H1 (cell line): ENCODE results near the gene CCDC138. TPM values are rescaled to one million over a fixed set of nuclear protein-coding genes. Genes with fewer than 3 reads are reported as not detected.

ENCODE experiments used
- CTCF ChIA-PET: fragments of 300-600 bp; sonication (Branson Sonifier 250); formaldehyde crosslinking; loops from one replicate; lab custom pipeline; 2021; ENCODE audit not compliant: partially characterized antibody; lab: Charles Lee
- POLR2A ChIA-PET: fragments of 300-600 bp; sonication (Branson Sonifier 250); formaldehyde crosslinking; loops from one replicate; lab custom pipeline; 2021; ENCODE audit warnings: inconsistent platforms; ENCODE audit not compliant: partially characterized antibody; lab: Charles Lee
- DNase-seq, 2 experiments: peaks; one replicate each; pipeline versions ENCODE4 v3.0.0 to v3.0.0-alpha.2; 2010 to 2022; ENCODE audit warnings: low spot score in 2 of 2, low read depth in 1 of 2, mixed read lengths in 1 of 2
- FAIRE-seq: peaks from 2 replicates; lab custom pipeline; 2011; peaks lifted over from hg19 to GRCh38; lab: Jason Lieb, UNC
- H2AFZ ChIP-seq: 2 replicates; pipeline ENCODE4 v1.8.1; 2012; ENCODE audit warnings: low read length, inconsistent platforms
- H2AK5ac ChIP-seq: 2 replicates; pipeline ENCODE4 v1.6.1; 2013; ENCODE audit warnings: low read depth, low read length
- H2BK120ac ChIP-seq: replicated peaks from 2 replicates; pipeline ENCODE3; 2013; ENCODE audit warnings: low read depth, low read length, inconsistent platforms
- H2BK12ac ChIP-seq: 2 replicates; pipeline ENCODE4 v1.6.1; 2013; ENCODE audit warnings: low read depth, low read length
- H2BK15ac ChIP-seq: 2 replicates; pipeline ENCODE4 v1.6.1; 2013; ENCODE audit warnings: low read length
- H2BK20ac ChIP-seq: 2 replicates; pipeline ENCODE4 v1.6.1; 2013; ENCODE audit warnings: low read length
- H2BK5ac ChIP-seq: 2 replicates; pipeline ENCODE4 v1.6.1; 2013; ENCODE audit warnings: low read depth, low read length
- H3K14ac ChIP-seq: 2 replicates; pipeline ENCODE4 v1.6.1; 2013; ENCODE audit warnings: inconsistent platforms; ENCODE audit not compliant: insufficient read length
- H3K18ac ChIP-seq: 2 replicates; pipeline ENCODE4 v1.6.1; 2013; ENCODE audit warnings: low read length; ENCODE audit errors: extremely low read depth
- H3K23ac ChIP-seq: 2 replicates; pipeline ENCODE4 v1.6.1; 2013; ENCODE audit warnings: inconsistent platforms; ENCODE audit not compliant: insufficient read length
- H3K23me2 ChIP-seq: 2 replicates; pipeline ENCODE4 v1.6.1; 2013; ENCODE audit warnings: low read depth, low read length
- H3K27ac ChIP-seq: 2 replicates; pipeline ENCODE4 v1.6.1; 2011; ENCODE audit warnings: low read depth, low read length, inconsistent platforms
- H3K27me3 ChIP-seq, 4 experiments: replicated peaks in 1 of 4; 1 replicate in 1 of 4; 2 replicates in 3 of 4; pipeline versions ENCODE4 v1.6.1 to v1.8.1; 2011 to 2013; ENCODE audit warnings: low read length in 3 of 4, mild to moderate bottlenecking in 3 of 4, inconsistent platforms in 2 of 4, mixed read lengths in 2 of 4, moderate library complexity in 1 of 4; ENCODE audit not compliant: control insufficient read depth in 3 of 4, insufficient read depth in 3 of 4; ENCODE audit errors: extremely low read depth in 1 of 4
- H3K36me3 ChIP-seq, 4 experiments: 2 replicates each; pipeline versions ENCODE4 v1.6.1 to v1.8.1; 2011 to 2013; ENCODE audit warnings: mild to moderate bottlenecking in 4 of 4, low read length in 3 of 4, moderate library complexity in 2 of 4, control low read depth in 1 of 4, inconsistent platforms in 1 of 4; ENCODE audit not compliant: insufficient read depth in 4 of 4, control insufficient read depth in 2 of 4
- H3K4ac ChIP-seq: replicated peaks from 2 replicates; pipeline ENCODE3; 2013; ENCODE audit warnings: low read length, low read depth, mixed read lengths, inconsistent platforms; ENCODE audit not compliant: insufficient read length
- H3K4me1 ChIP-seq, 4 experiments: replicated peaks in 1 of 4; 1 replicate in 1 of 4; 2 replicates in 3 of 4; pipeline versions ENCODE4 v1.6.1 to v1.8.1; 2011 to 2013; ENCODE audit warnings: low read length in 3 of 4, inconsistent platforms in 2 of 4, mixed read lengths in 1 of 4; ENCODE audit not compliant: insufficient read depth in 4 of 4, control insufficient read depth in 3 of 4
- H3K4me2 ChIP-seq, 2 experiments: 2 replicates each; pipeline versions ENCODE4 v1.6.1 to v1.8.1; 2011 to 2013; ENCODE audit warnings: low read depth in 2 of 2, low read length in 2 of 2, control low read depth in 1 of 2, inconsistent platforms in 1 of 2, mild to moderate bottlenecking in 1 of 2; ENCODE audit not compliant: insufficient read depth in 1 of 2
- H3K4me3 ChIP-seq, 4 experiments: fragments of 200-600, 300-600 bp in 1 of 4; sonication (generic), shearing (Covaris generic), sonication (Bioruptor Twin) in 1 of 4; 2 replicates each; pipeline versions ENCODE4 v1.5.1 to v1.8.1; 2011 to 2016; ENCODE audit warnings: low read length in 4 of 4, low read depth in 3 of 4, control low read depth in 2 of 4, inconsistent platforms in 2 of 4, mild to moderate bottlenecking in 2 of 4, mixed read lengths in 1 of 4, moderate library complexity in 1 of 4; ENCODE audit not compliant: insufficient read depth in 2 of 4; ENCODE audit errors: extremely low read depth in 1 of 4
- H3K56ac ChIP-seq: replicated peaks from 2 replicates; pipeline ENCODE3; 2013; ENCODE audit warnings: low read depth, mild to moderate bottlenecking, mixed read lengths, low read length, inconsistent platforms; ENCODE audit not compliant: insufficient read length
- H3K79me1 ChIP-seq: 2 replicates; pipeline ENCODE4 v1.6.1; 2013; ENCODE audit warnings: low read depth, low read length, control low read depth
- H3K79me2 ChIP-seq, 2 experiments: 2 replicates each; pipeline versions ENCODE4 v1.6.1 to v1.8.1; 2012 to 2013; ENCODE audit warnings: low read length in 2 of 2, mild to moderate bottlenecking in 2 of 2, inconsistent platforms in 1 of 2; ENCODE audit not compliant: insufficient read depth in 2 of 2, control insufficient read depth in 1 of 2
- H3K9ac ChIP-seq, 4 experiments: replicated peaks in 1 of 4; 1 replicate in 1 of 4; 2 replicates in 3 of 4; pipeline versions ENCODE4 v1.6.1 to v1.8.1; 2011 to 2013; ENCODE audit warnings: low read depth in 3 of 4, low read length in 3 of 4, control low read depth in 2 of 4, mild to moderate bottlenecking in 2 of 4, moderate library complexity in 2 of 4, inconsistent platforms in 1 of 4; ENCODE audit errors: extremely low read depth in 1 of 4
- H3K9me3 ChIP-seq, 2 experiments: 2 replicates each; pipeline versions ENCODE4 v1.6.1 to v1.8.1; 2012 to 2013; ENCODE audit warnings: mild to moderate bottlenecking in 2 of 2, moderate library complexity in 2 of 2, control low read depth in 1 of 2, inconsistent platforms in 1 of 2, low read depth in 1 of 2, low read length in 1 of 2, mixed read lengths in 1 of 2; ENCODE audit not compliant: insufficient read depth in 2 of 2
- H4K20me1 ChIP-seq, 2 experiments: replicated peaks in 1 of 2; 2 replicates each; pipeline versions ENCODE3 to v1.8.1; 2011 to 2013; ENCODE audit warnings: inconsistent platforms in 2 of 2, low read length in 2 of 2, mild to moderate bottlenecking in 1 of 2; ENCODE audit not compliant: insufficient read depth in 2 of 2, control insufficient read depth in 1 of 2
- H4K5ac ChIP-seq: 2 replicates; pipeline ENCODE4 v1.6.1; 2013; ENCODE audit warnings: low read length, low read depth, mixed read lengths, inconsistent platforms; ENCODE audit not compliant: insufficient read length
- H4K8ac ChIP-seq: 2 replicates; pipeline ENCODE4 v1.8.0; 2013; ENCODE audit warnings: mild to moderate bottlenecking, moderate library complexity, low read length, inconsistent platforms; ENCODE audit not compliant: insufficient read depth; ENCODE audit errors: extremely low read depth
- H4K91ac ChIP-seq: replicated peaks from 2 replicates; pipeline ENCODE3; 2013; ENCODE audit warnings: low read length, mixed read lengths, inconsistent platforms; ENCODE audit not compliant: insufficient read length
- BACH1 ChIP-seq: IDR thresholded peaks from 2 replicates; pipeline ENCODE4 v1.6.1; 2012; ENCODE audit warnings: low read length, improper control_type of control experiment
- CEBPB ChIP-seq: IDR thresholded peaks from 2 replicates; pipeline ENCODE4 v1.6.1; 2012; ENCODE audit warnings: low read depth, low read length
- CTBP2 ChIP-seq: IDR thresholded peaks from 2 replicates; pipeline ENCODE4 v1.7.0; 2011; ENCODE audit warnings: borderline replicate concordance, mild to moderate bottlenecking, moderate library complexity, mixed read lengths, low read length; ENCODE audit not compliant: insufficient read depth, insufficient read length
- E2F6 ChIP-seq: IDR thresholded peaks from 2 replicates; pipeline ENCODE4 v1.6.1; 2012; ENCODE audit warnings: inconsistent platforms
- EZH2 ChIP-seq: fragments of 200-600 bp; sonication (generic); IDR thresholded peaks from 2 replicates; pipeline ENCODE4 v1.7.1; 2012; ENCODE audit warnings: low read depth, mild to moderate bottlenecking, moderate library complexity, low read length, inconsistent platforms; ENCODE audit not compliant: severe bottlenecking
- FOSL1 ChIP-seq: IDR thresholded peaks from 2 replicates; pipeline ENCODE4 v1.6.1; 2011; ENCODE audit warnings: mild to moderate bottlenecking, low read depth, low read length, moderate library complexity; ENCODE audit not compliant: insufficient read depth
- GABPA ChIP-seq: IDR thresholded peaks from 2 replicates; pipeline ENCODE4 v1.6.1; 2011; ENCODE audit warnings: mild to moderate bottlenecking, low read length, moderate library complexity, borderline replicate concordance; ENCODE audit not compliant: insufficient read depth
- HDAC6 ChIP-seq: IDR thresholded peaks from one replicate; pipeline ENCODE4 v1.7.1; 2012; ENCODE audit warnings: low read depth, mild to moderate bottlenecking, inconsistent platforms, low read length, moderate library complexity
- NANOG ChIP-seq: IDR thresholded peaks from 2 replicates; pipeline ENCODE4 v1.6.1; 2011; ENCODE audit warnings: low read length, low read depth, mild to moderate bottlenecking, inconsistent platforms; ENCODE audit not compliant: insufficient read depth, poor library complexity, severe bottlenecking
- RBBP5 ChIP-seq: IDR thresholded peaks from 2 replicates; pipeline ENCODE4 v1.7.1; 2012; ENCODE audit warnings: low read depth, mild to moderate bottlenecking, inconsistent platforms, low read length, moderate library complexity, borderline replicate concordance
- SP4 ChIP-seq: IDR thresholded peaks from 2 replicates; pipeline ENCODE4 v1.6.1; 2012; ENCODE audit warnings: low read length, inconsistent platforms
- TAF7 ChIP-seq: optimal IDR thresholded peaks from 2 replicates; pipeline ENCODE3; 2011; ENCODE audit warnings: low read depth, mild to moderate bottlenecking, inconsistent platforms, low read length, moderate library complexity, borderline replicate concordance
- TCF12 ChIP-seq: IDR thresholded peaks from 2 replicates; pipeline ENCODE4 v1.6.1; 2011; ENCODE audit warnings: low read depth, mild to moderate bottlenecking, low read length
- TEAD4 ChIP-seq: IDR thresholded peaks from 2 replicates; pipeline ENCODE4 v1.6.1; 2012; ENCODE audit warnings: low read depth, low read length, inconsistent platforms, mixed read lengths
- WGBS, 2 experiments: shearing (Covaris generic) in 1 of 2; methylation state at CpG; one replicate each; pipeline versions ENCODE4 v1.1.6 to v1.1.7; 2013 to 2015; ENCODE audit warnings: low lambda C conversion rate in 2 of 2, mixed read lengths in 2 of 2, inconsistent platforms in 1 of 2, low coverage in 1 of 2, missing lambda C conversion rate in 1 of 2; ENCODE audit not compliant: insufficient replicate concordance in 2 of 2, insufficient coverage in 1 of 2, insufficient read length in 1 of 2; ENCODE audit errors: extremely low coverage in 1 of 2, missing lambda C conversion rate in 1 of 2; 5-methylcytosine and 5-hydroxymethylcytosine counted together
- polyA plus RNA-seq, 7 experiments: library from polyadenylated mRNA; depleted of rRNA in 3 of 7; stranded (reverse) in 5 of 7; unstranded in 2 of 7; fragments of >200 nt in 5 of 7; fragments of 200-250 nt in 2 of 7; gene quantifications; 1 replicate in 5 of 7; 2 replicates in 1 of 7; 4 replicates in 1 of 7; pipeline versions ENCODE4 v1.2.1 to v1.2.3, GENCODE V29; 2011 to 2013; ENCODE audit warnings: missing spikeins in 2 of 7, mixed read lengths in 2 of 7
- total RNA-seq: library from RNA; stranded (reverse); fragmentation: NEBNext Ultra II Directional; extraction: Animal tissue kit (Norgen Biotek cat#: 25700); gene quantifications from 2 replicates; pipeline ENCODE4 v1.2.1, GENCODE V29; 2021

CCDC138 gene
- total and polyA plus RNA-seq, 2 of the 8 experiments (the other 6 are each of a cell fraction or from before 2014, with no cell fraction given), result 8.3 to 29.8 TPM

- H3K23me2 ChIP-seq, result no peaks in the 10 kb centered on the region
- H3K14ac ChIP-seq, result no peak overlapping the region
- no peaks in the 10 kb centered on the region for H4K20me1 ChIP-seq
- CTCF ChIA-PET, result interaction anchor here (0.9 to 1.3 kb wide), 2 partner anchors 30 to 277 kb away, joined by 3 read pairs; no protein-coding TSS in a partner anchor
- 85% methylated on average over 1 of the region's 1 CpG; no CpG with 5 or more reads in 1 of the 2 experiments for WGBS, 2 experiments
- no peak overlapping the region for H2BK20ac ChIP-seq
- H3K4me2 ChIP-seq, result no peak overlapping the region
- H3K9ac ChIP-seq, result no peak overlapping the region
- H2BK120ac ChIP-seq, result no peak overlapping the region
- no peaks in the 10 kb centered on the region for H3K36me3 ChIP-seq
- no peak overlapping the region for H3K4me3 ChIP-seq
- H4K8ac ChIP-seq, result no peak overlapping the region
- POLR2A ChIA-PET, result interaction anchor here (1.2 kb wide), 1 partner anchor 7 kb away, joined by 3 read pairs; no protein-coding TSS in a partner anchor
- H3K56ac ChIP-seq, result no peak overlapping the region
- H3K18ac ChIP-seq, result no peak overlapping the region
- H2AK5ac ChIP-seq, result no peak overlapping the region
- H3K27ac ChIP-seq, result no peak overlapping the region
- no peak overlapping the region for H3K23ac ChIP-seq
- 0 out of 2 replicates have a peak, but pooled peaks cover 3% of the 10 kb centered on the region for H3K79me1 ChIP-seq
- H3K4ac ChIP-seq, result no peak overlapping the region
- no peak overlapping the region for H4K91ac ChIP-seq
- H2BK5ac ChIP-seq, result no peak overlapping the region
- no peaks in the 10 kb centered on the region for H3K79me2 ChIP-seq
- no peak overlapping the region for H2BK12ac ChIP-seq
- no peak for FAIRE-seq
- no peaks in the 10 kb centered on the region for H3K27me3 ChIP-seq
- no peak overlapping the region for H2AFZ ChIP-seq
- no peaks in the 10 kb centered on the region; a peak in 1 of 4 replicates for H3K9me3 ChIP-seq
- no peak overlapping the region for H4K5ac ChIP-seq
- no peak for DNase-seq
- no peaks in the 10 kb centered on the region for H3K4me1 ChIP-seq
- no peak overlapping the region for H2BK15ac ChIP-seq
- no peak for TF ChIP-seq CTBP2
- TF ChIP-seq E2F6, result no peak
- no peak for TF ChIP-seq HDAC6
- no peak for TF ChIP-seq FOSL1
- no peak for TF ChIP-seq BACH1
- no peak for TF ChIP-seq RBBP5
- no peak for TF ChIP-seq SP4
- no peak for TF ChIP-seq EZH2
- TF ChIP-seq TCF12, result no peak
- TF ChIP-seq TEAD4, result no peak
- TF ChIP-seq NANOG, result no peak
- TF ChIP-seq TAF7, result no peak
- no peak for TF ChIP-seq CEBPB
- TF ChIP-seq GABPA, result no peak
Observed at GRCh38 chr2:108893277-108893676, 106.7 kb downstream of the CCDC138 start.
